ENCODE data around the gene LRWD1.
"Not testable (repeated sequence)": the region's sequence is repeated elsewhere in the genome, so short reads cannot be mapped to it uniquely, and the experiment has no call there.

The LRWD1 gene

GRCh38 chr7:102498321-102498720, 33.5 kb downstream of the LRWD1 start:
- DNase-seq, result not testable (repeated sequence)

GRCh38 chr7:102503141-102503540, 38.4 kb downstream of the LRWD1 start:
- not testable (repeated sequence) for DNase-seq

- not testable (repeated sequence) for DNase-seq
Measured at GRCh38 chr7:102505298-102506185, 40.8 kb downstream of the LRWD1 start.

- not testable (repeated sequence) for DNase-seq
Measured at GRCh38 chr7:102507410-102508088, 42.8 kb downstream of the LRWD1 start.

- not testable (repeated sequence) for DNase-seq
Measured at GRCh38 chr7:102510575-102510974, 45.8 kb downstream of the LRWD1 start.

GRCh38 chr7:102511860-102512522, 47.2 kb downstream of the LRWD1 start:
- not testable (repeated sequence) for DNase-seq

- DNase-seq, result peak; percentile 57
Measured at GRCh38 chr7:102512642-102513221, 47.9 kb downstream of the LRWD1 start.

- DNase-seq, result not testable (repeated sequence)
Measured at GRCh38 chr7:102514881-102515721, 50.3 kb downstream of the LRWD1 start.

GRCh38 chr7:102515889-102516288, 51.1 kb downstream of the LRWD1 start:
- DNase-seq, result not testable (repeated sequence)

- DNase-seq, result not testable (repeated sequence)
Measured at GRCh38 chr7:102516951-102517350, 52.2 kb downstream of the LRWD1 start.

GRCh38 chr7:102517550-102518147, 52.9 kb downstream of the LRWD1 start, which contains the start of gene RASA4B:
Gene RASA4B (minus strand): TSS chr7:102517777. CDS start chr7:102517710, 67 bp downstream.
- DNase-seq, result not testable (repeated sequence)

- not testable (repeated sequence) for DNase-seq
Measured at GRCh38 chr7:102520797-102521196, 56.0 kb downstream of the LRWD1 start.

Data from retina (tissue), 1 donor.